GM15510 (cell line): ENCODE data around the gene CAMK1D.

Source experiments
- POLR2A ChIP-seq: IDR thresholded peaks from 3 replicates; pipeline ENCODE4 v1.6.1; 2011; ENCODE audit warnings: borderline replicate concordance; ENCODE audit not compliant: insufficient read length; ENCODE audit errors: extremely low read depth

The CAMK1D gene

GRCh38 chr10:12511651-12512050, 162.3 kb downstream of the CAMK1D start:
- no peak for TF ChIP-seq POLR2A

- no peak for TF ChIP-seq POLR2A
These were observed 163.1 kb downstream of the CAMK1D start for GRCh38 chr10:12512332-12513002.

- no peak for TF ChIP-seq POLR2A
These were observed 163.6 kb downstream of the CAMK1D start for GRCh38 chr10:12513003-12513365.

GRCh38 chr10:12513775-12514673, 164.7 kb downstream of the CAMK1D start:
- TF ChIP-seq POLR2A = no peak

- TF ChIP-seq POLR2A = no peak
These were observed 168.7 kb downstream of the CAMK1D start for GRCh38 chr10:12518024-12518423.

- TF ChIP-seq POLR2A = no peak
These were observed 172.1 kb downstream of the CAMK1D start for GRCh38 chr10:12521423-12521822.

GRCh38 chr10:12526311-12526710, 177.0 kb downstream of the CAMK1D start:
- TF ChIP-seq POLR2A = no peak

- no peak for TF ChIP-seq POLR2A
These were observed 180.6 kb downstream of the CAMK1D start for GRCh38 chr10:12529976-12530375.

- TF ChIP-seq POLR2A = no peak
These were observed 182.2 kb downstream of the CAMK1D start for GRCh38 chr10:12531305-12532220.

GRCh38 chr10:12533151-12533550, 183.8 kb downstream of the CAMK1D start:
- no peak for TF ChIP-seq POLR2A

- no peak for TF ChIP-seq POLR2A
These were observed 184.4 kb downstream of the CAMK1D start for GRCh38 chr10:12533723-12534122.

GRCh38 chr10:12534824-12535223, 185.5 kb downstream of the CAMK1D start:
- no peak for TF ChIP-seq POLR2A

- TF ChIP-seq POLR2A = no peak
These were observed 186.3 kb downstream of the CAMK1D start for GRCh38 chr10:12535656-12536055.

- TF ChIP-seq POLR2A = no peak
These were observed 189.2 kb downstream of the CAMK1D start for GRCh38 chr10:12538491-12538995.

GRCh38 chr10:12539350-12540164, 190.2 kb downstream of the CAMK1D start:
- TF ChIP-seq POLR2A = no peak

- TF ChIP-seq POLR2A = no peak
These were observed 191.0 kb downstream of the CAMK1D start for GRCh38 chr10:12540341-12540781.
